GM21528 (cell line): ENCODE results near the gene CPA3.

Source experiments
- ATAC-seq: cut with Tn5 transposase; IDR thresholded peaks from one replicate; pipeline ENCODE4 v1.9.1; 2021; ENCODE audit warnings: mild to moderate bottlenecking, moderate library complexity; ENCODE audit not compliant: unreplicated experiment, low FRiP score

CPA3 gene

DNA sequence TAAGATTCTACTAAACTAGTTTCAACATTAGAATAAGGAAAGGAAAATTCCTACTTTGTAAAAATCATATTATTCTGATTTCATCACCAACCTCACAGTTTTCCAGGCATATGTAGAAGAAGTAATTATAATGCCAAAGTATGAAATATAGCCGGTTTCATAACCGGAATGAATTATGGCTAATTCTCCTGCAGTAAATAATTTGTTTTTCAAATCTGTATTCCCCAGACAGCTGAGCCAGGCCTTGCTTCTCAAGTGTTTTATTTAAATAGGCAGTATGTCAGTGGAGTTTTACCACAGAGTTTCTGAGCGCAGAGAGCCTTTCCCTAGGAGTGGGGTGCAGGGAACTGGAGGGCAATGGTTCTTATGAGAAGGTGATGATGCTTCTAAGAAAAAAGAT, 8.7 kb upstream of the CPA3 start:
- ATAC-seq: no peak

DNA sequence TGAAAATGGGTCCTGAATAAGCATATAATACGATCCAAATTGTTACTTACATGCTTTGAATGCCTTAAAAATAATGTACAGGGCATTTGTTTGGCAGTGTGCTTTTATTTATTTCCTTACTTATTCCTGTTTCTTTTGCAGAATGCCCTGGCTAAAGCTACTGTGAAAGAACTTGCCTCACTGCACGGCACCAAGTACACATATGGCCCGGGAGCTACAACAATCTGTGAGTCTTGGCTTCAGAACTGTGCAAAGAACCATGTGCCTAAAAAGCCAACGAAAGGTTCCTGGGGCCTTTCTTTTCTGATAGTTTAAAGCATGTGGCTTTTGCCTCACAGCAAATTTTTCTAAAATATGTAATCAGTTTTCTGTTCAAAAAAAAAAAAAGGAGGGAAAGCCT, 7.8 kb upstream of the CPA3 start:
- no peak for ATAC-seq

DNA sequence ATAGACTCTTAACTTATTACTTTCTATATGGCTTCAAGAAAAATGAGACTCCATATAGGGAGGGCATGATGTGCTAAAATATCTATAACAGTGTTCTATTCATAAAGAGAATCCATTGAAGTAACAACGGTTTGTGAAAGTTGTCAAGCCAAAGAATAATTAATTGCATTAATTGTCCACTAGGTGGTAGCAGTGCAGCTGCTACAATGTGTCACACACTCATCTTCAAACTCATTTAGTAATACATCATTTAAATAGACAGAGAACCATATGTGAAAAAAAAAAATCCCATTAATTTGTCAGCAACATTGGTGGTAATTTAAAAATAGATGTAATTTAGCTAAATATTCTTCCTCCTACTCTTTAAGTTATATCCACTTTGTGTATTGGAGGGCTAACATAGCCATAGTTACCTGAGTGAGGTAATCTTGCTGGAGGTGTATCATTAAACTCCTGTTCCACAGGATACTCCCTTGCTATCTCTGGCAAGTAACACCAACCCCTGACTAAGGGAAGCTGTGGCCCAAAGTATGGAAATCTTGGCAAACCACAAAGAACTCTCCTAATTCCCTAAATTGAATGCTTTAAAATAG, 3.7 kb upstream of the CPA3 start:
- peak; percentile 75 for ATAC-seq

DNA sequence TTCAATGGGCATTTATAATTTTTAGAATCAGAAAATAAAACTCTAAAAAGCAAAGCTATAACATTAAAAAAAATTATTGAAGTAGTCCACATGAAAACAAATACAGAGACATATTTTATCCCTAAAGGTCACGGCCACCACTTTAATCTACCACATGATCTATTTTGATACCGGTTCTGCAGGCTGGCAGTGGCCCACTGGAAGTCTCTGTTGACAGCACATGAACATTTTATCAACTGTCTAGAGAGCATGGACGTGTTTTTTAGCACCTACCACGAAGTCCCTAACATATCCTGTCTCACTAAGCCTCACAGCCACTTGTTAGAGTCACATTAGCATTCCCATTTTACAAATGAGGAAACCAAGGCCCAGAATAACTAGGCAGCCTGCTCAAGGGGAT, 1.8 kb upstream of the CPA3 start:
- no peak for ATAC-seq

DNA sequence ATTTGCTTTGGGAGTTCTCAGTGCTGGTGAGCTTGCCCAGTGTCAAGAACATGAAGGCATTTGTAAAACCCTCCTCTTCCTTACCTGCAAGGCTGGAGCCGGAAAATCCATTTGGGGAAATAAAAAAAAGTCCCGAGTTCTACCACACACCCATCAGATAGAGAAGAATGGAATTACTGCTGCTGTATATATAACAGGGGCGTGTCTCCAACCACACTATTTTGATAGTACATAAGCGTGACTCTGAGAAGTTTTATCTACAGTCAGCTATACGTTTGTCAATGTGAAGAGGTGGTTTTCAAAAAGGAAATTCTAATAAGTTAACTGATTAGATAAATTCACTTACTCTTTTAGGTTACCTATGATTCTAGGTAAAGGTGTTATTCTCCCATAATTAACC, 1.3 kb upstream of the CPA3 start:
- ATAC-seq: no peak

DNA sequence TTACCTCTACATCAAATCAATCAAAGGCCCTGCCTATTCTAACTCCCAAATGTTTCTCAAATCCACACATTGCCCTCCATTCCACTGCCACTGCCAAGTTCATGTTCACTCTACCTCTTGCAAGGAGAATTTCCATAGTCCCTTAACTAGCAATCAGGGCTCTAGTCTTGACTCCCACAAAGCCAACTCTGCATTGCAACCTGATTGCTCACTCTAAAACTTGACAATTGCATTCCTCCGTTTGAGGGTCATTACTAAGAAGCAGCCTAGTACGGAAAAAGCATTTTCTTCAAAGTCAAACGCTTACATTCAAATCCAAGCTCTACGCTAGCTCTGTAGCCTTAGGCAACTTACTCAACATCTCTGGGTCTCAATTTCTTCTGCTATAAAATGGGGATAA, 1.2 kb downstream of the CPA3 start:
- no peak for ATAC-seq

GRCh38 chr3:148873270-148873927, 8.3 kb downstream of the CPA3 start:
- ATAC-seq: no peak

GRCh38 chr3:148873977-148874376, 8.9 kb downstream of the CPA3 start:
- no peak for ATAC-seq

GRCh38 chr3:148878095-148878494, 13.0 kb downstream of the CPA3 start:
- ATAC-seq: no peak

DNA sequence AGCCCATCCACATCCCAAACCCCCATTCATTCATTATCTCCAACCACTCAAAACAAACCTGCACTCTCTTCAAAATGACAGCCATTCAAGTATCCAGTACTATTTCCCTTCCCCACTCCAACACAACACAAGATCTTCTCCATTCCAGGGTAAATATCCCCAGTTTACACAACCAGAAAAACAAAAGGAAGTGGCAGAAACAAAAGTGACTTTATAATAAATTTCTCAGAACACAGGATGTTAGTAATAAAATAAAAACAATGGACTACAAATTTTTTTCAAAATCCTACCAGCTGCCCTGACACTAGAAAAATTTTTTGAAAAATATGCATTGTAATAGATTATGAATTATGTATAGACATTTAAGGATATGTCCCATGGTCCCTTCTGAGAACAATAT, 14.2 kb downstream of the CPA3 start:
- no peak for ATAC-seq

DNA sequence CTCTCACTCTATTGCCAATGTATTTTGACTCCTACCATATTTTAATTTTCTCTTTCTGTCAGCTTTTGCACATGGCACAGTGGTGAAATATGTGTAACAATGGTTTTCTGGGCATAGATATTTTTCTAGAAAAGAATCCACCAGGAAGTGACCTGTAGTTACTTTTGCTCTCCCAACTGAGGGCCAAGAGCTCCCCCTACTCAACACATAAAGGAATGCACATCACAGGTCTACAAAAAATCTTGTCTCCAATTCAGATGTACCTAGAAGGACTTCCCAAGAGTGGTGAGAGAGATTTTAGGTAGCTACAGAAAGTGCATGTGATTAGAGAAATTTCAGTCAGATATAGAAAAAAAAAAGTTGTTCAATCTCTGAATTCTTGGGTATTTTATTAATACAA, 15.6 kb downstream of the CPA3 start:
- no peak for ATAC-seq

- ATAC-seq: no peak
Observed at GRCh38 chr3:148881286-148881685, 16.2 kb downstream of the CPA3 start.

- no peak for ATAC-seq
Observed at GRCh38 chr3:148882288-148882687, 17.2 kb downstream of the CPA3 start.

DNA sequence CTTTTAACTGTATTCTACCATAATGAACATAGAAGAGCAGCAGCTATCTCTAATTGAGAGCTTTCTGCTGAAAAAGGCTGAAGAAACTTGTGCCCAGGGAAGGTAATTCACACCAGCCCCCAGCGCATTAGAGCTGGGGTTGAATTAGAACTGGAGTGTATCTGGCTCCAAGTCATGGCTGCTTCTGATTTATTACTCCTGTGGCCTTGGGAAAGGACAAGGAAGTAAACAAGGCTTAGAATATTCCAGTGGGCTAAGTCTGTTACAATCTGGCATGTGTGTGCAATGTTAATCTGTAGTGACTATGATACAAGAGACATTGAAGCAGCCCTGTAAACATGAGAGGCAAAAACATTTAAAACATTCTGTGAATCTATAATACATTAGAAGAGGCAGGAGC, 18.1 kb downstream of the CPA3 start:
- ATAC-seq: no peak

DNA sequence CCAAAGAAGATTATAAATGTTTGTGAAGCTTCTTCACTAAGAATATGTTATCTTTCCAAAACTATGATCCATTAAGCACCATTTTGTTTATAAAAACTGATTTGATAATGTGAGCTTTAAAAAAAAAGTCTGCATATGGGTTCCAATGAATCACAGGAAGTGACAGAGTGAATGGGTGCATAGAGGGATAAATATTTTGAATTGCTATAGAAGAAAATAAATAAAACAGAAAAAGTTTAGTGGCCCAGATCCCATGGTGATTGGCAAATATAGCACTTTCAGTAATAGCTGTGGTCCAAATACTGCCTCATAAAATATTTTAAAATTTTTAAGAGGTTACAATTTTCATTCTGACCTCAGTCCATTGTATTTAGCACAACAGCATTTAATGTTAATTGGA, 19.2 kb downstream of the CPA3 start:
- no peak for ATAC-seq

- ATAC-seq: no peak
Observed at GRCh38 chr3:148889828-148890227, 24.7 kb downstream of the CPA3 start.

DNA sequence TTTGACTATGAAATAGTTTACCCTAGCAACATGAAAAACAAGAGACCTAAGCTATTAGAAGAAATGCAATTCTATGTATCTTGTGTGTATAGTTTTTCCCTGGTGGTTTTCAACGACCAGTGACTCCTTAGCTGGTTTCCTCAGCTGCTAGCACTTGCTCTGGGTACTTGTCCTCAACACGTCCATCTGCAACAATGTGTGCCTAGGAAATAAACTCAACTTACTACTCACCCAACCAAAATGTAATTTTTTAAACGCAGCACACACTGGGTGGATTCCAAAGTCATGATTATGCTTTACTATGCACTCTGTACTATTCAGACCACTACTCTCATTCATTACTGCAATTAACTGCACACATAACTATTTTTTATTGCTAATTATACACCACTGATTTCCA, 31.0 kb downstream of the CPA3 start:
- no peak for ATAC-seq

DNA sequence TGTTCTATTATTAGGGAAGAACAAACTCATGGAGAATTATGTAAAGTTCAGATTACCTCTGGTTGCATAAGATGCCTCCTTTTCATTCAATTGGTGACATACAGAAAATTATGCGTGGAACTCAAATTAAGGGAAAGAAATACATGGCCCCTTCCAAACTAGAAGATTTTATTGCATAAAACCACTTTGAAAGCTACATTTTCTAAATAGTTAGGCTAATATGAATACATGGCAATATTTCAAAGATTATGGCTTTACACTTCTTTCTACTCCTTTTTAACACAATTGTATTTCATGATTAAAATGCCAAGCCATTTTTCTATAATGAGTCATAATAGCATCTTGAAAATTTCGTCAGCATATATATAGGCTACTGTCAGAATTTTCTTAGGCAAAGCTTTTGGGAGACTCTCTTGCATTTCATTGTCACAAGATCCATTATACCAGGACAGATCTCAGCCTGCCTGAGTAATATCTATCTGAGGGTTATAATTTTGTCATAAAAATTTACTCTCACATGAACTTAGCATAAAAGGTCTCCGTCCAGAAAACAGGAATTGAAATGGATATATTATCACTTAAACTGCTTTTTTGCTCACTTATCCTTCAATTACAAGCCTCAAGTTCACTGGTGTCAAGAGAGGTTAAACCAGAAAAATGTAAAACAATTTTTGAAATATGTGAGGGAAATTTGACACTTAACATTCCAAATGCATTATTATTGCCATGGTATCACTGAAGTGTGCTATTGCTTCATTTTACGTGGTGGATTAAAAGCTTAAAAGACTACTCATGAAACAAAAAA, 37.1 kb downstream of the CPA3 start:
- no peak for ATAC-seq

- no peak for ATAC-seq
Observed at GRCh38 chr3:148903022-148903442, 37.9 kb downstream of the CPA3 start.

GRCh38 chr3:148903941-148904340, 38.8 kb downstream of the CPA3 start:
- no peak for ATAC-seq

GRCh38 chr3:148906667-148907066, 41.6 kb downstream of the CPA3 start:
- ATAC-seq: no peak

GRCh38 chr3:148911173-148911572, 46.1 kb downstream of the CPA3 start:
- no peak for ATAC-seq
